PC-3 (cell line): ENCODE data around the gene CFTR.

Source experiments
- CTCF ChIP-seq: fragments of 300-600 bp; sonication (generic); conservative IDR thresholded peaks from 2 replicates; pipeline ENCODE4 v1.5.1; 2017; ENCODE audit warnings: antibody characterized with exemption, low read depth, mild to moderate bottlenecking, low read length
- EZH2 ChIP-seq: fragments of 300-600 bp; sonication (generic); IDR thresholded peaks from one replicate; pipeline ENCODE4 v1.6.1; 2017; ENCODE audit warnings: antibody characterized with exemption, mild to moderate bottlenecking, low read length; ENCODE audit not compliant: unreplicated experiment
- EZH2phosphoT487 ChIP-seq: fragments of 300-600 bp; sonication (generic); IDR thresholded peaks from 2 replicates; pipeline ENCODE4 v1.6.1; 2018; ENCODE audit warnings: mild to moderate bottlenecking, antibody characterized with exemption, low read length, borderline replicate concordance

- no peak for TF ChIP-seq CTCF
- TF ChIP-seq EZH2, result no peak
- TF ChIP-seq EZH2phosphoT487, result no peak
Observed at GRCh38 chr7:117596134-117596533, 116.3 kb downstream of the CFTR start.
